HG03108 (cell line): ENCODE results near the gene MOB2.

Experiments
- ATAC-seq: cut with Tn5 transposase; IDR thresholded peaks from one replicate; pipeline ENCODE4 v1.9.1; 2021; ENCODE audit warnings: moderate library complexity; ENCODE audit not compliant: unreplicated experiment

The MOB2 gene

GRCh38 chr11:1422481-1422880 lies 64.1 kb downstream of the MOB2 start:
- ATAC-seq: no peak

- no peak for ATAC-seq
Observed at GRCh38 chr11:1421291-1421690, 65.3 kb downstream of the MOB2 start.

- no peak for ATAC-seq
Observed at GRCh38 chr11:1419811-1420210, 66.8 kb downstream of the MOB2 start.
